Natural killer cell (primary cell): ENCODE results near the gene GUCY2C. TPM values are rescaled to one million over a fixed set of nuclear protein-coding genes. Genes with fewer than 3 reads are reported as not detected.
"Not testable (repeated sequence)": the region's sequence is repeated elsewhere in the genome, so short reads cannot be mapped to it uniquely, and the experiment has no call there.

Experiments used
- ATAC-seq, 3 donors: fragments of 150-1000 bp in 2 of 3; fragments of 200-7000 bp in 1 of 3; cut with Tn5 transposase; 1 replicate in 1 of 3; 2 replicates in 2 of 3; pipeline ENCODE4 v1.10.0; 2021; ENCODE audit warnings: mild to moderate bottlenecking in 2 of 3, moderate library complexity in 2 of 3
- DNase-seq, 2 donors: peaks; one replicate each; pipeline versions ENCODE4 v3.0.0 to v3.0.0-alpha.2; 2013 to 2021; ENCODE audit warnings: mixed read lengths in 1 of 2
- H3K27ac ChIP-seq: one replicate; pipeline ENCODE4 v1.5.1; 2013; ENCODE audit warnings: mild to moderate bottlenecking, low read length
- H3K27me3 ChIP-seq: one replicate; pipeline ENCODE4 v1.6.1; 2013; ENCODE audit warnings: low read length; ENCODE audit not compliant: control insufficient read depth, insufficient read depth
- H3K36me3 ChIP-seq: one replicate; pipeline ENCODE4 v1.6.1; 2013; ENCODE audit warnings: low read length; ENCODE audit not compliant: control insufficient read depth, insufficient read depth
- H3K4me1 ChIP-seq: one replicate; pipeline ENCODE4 v1.6.1; 2013; ENCODE audit warnings: low read length; ENCODE audit not compliant: control insufficient read depth, insufficient read depth
- H3K4me3 ChIP-seq: one replicate; pipeline ENCODE4 v1.5.1; 2013; ENCODE audit warnings: low read length
- H3K9me3 ChIP-seq: one replicate; pipeline ENCODE4 v1.6.1; 2013; ENCODE audit warnings: low read length; ENCODE audit not compliant: control insufficient read depth, insufficient read depth
- H3K27ac Mint-ChIP-seq, 2 donors: one replicate each; pipeline ENCODE4 v1.8.0; 2022; ENCODE audit warnings: mild to moderate bottlenecking in 2 of 2, mixed read lengths in 2 of 2, moderate library complexity in 1 of 2
- H3K27me3 Mint-ChIP-seq, 2 donors: one replicate each; pipeline ENCODE4 v1.8.0; 2022; ENCODE audit warnings: low read depth in 2 of 2, mixed read lengths in 2 of 2
- H3K36me3 Mint-ChIP-seq: one replicate; pipeline ENCODE4 v1.8.0; 2022; ENCODE audit warnings: mixed read lengths
- H3K4me1 Mint-ChIP-seq, 2 donors: one replicate each; pipeline ENCODE4 v1.8.0; 2022; ENCODE audit warnings: mixed read lengths in 2 of 2
- H3K4me3 Mint-ChIP-seq: one replicate; pipeline ENCODE4 v1.8.0; 2022; ENCODE audit warnings: mild to moderate bottlenecking, moderate library complexity, mixed read lengths
- H3K9me3 Mint-ChIP-seq, 2 donors: one replicate each; pipeline ENCODE4 v1.8.0; 2022; ENCODE audit warnings: mixed read lengths in 2 of 2
- WGBS: methylation state at CpG from one replicate; pipeline ENCODE4 v1.1.7; 2013; ENCODE audit warnings: missing lambda C conversion rate; ENCODE audit not compliant: insufficient coverage; 5-methylcytosine and 5-hydroxymethylcytosine counted together
- intact Hi-C: fragments of 100-400 bp; cut with micrococcal nuclease; formaldehyde crosslinking; loops from one replicate; pipeline ENCODE4 v1.14.2; 2022
- total RNA-seq, 4 donors: library from RNA; stranded (reverse); fragments of 120-200 nt in 1 of 4; gene quantifications; one replicate each; pipeline versions ENCODE4 v1.2.3 to v1.2.4, GENCODE V29; 2013 to 2022
- TF ChIP-seq, protein P1 (sequence below): fragments of 200-600 bp; IDR thresholded peaks from one replicate; pipeline ENCODE4 v1.8.0; 2022; ENCODE audit warnings: antibody characterized with exemption

The GUCY2C gene
- total RNA-seq = not detected
- 0.14 TPM for total RNA-seq (2013)

GRCh38 chr12:14696265-14696741 is at the start of gene GUCY2C:
TSS of gene GUCY2C (minus strand) at chr12:14696599. CDS start at chr12:14696448, 151 bp downstream.
- no peaks in the 10 kb centered on the region for H3K4me1 ChIP-seq
- no peaks in the 10 kb centered on the region for H3K9me3 ChIP-seq
- H3K4me3 Mint-ChIP-seq = no peak within 1 kb of the TSS
- no peaks in the 10 kb centered on the region for H3K27me3 ChIP-seq
- peaks cover 17 to 37% of the 10 kb centered on the region in 2 donors for H3K27me3 Mint-ChIP-seq
- intact Hi-C loops = no loop called here
- H3K27ac Mint-ChIP-seq = no peak within 1 kb of the TSS
- no peaks in the 10 kb centered on the region for H3K36me3 Mint-ChIP-seq
- TF ChIP-seq, protein P1, sequence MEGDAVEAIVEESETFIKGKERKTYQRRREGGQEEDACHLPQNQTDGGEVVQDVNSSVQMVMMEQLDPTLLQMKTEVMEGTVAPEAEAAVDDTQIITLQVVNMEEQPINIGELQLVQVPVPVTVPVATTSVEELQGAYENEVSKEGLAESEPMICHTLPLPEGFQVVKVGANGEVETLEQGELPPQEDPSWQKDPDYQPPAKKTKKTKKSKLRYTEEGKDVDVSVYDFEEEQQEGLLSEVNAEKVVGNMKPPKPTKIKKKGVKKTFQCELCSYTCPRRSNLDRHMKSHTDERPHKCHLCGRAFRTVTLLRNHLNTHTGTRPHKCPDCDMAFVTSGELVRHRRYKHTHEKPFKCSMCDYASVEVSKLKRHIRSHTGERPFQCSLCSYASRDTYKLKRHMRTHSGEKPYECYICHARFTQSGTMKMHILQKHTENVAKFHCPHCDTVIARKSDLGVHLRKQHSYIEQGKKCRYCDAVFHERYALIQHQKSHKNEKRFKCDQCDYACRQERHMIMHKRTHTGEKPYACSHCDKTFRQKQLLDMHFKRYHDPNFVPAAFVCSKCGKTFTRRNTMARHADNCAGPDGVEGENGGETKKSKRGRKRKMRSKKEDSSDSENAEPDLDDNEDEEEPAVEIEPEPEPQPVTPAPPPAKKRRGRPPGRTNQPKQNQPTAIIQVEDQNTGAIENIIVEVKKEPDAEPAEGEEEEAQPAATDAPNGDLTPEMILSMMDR = no peak
- WGBS = 88% methylated on average over 8 of the region's 8 CpGs
- ATAC-seq (no peak), DNase-seq (no peak)
- H3K9me3 Mint-ChIP-seq = no peaks in the 10 kb centered on the region
- no peak within 1 kb of the TSS for H3K27ac ChIP-seq
- no peak within 1 kb of the TSS for H3K4me3 ChIP-seq
- H3K4me1 Mint-ChIP-seq = peaks cover 0 to 5% of the 10 kb centered on the region in 2 donors
- H3K36me3 ChIP-seq = no peaks in the 10 kb centered on the region

- H3K27ac Mint-ChIP-seq = no peak overlapping the region
- Histone ChIP-seq H3K27ac (no peak overlapping the region), H3K27me3 (no peaks in the 10 kb centered on the region), H3K36me3 (no peaks in the 10 kb centered on the region), H3K4me1 (no peaks in the 10 kb centered on the region), H3K4me3 (no peak overlapping the region), H3K9me3 (peaks cover 4% of the 10 kb centered on the region)
- no peak overlapping the region for H3K4me3 Mint-ChIP-seq
- peaks cover 18% of the 10 kb centered on the region for H3K36me3 Mint-ChIP-seq
- TF ChIP-seq, protein P1 = no peak
- peaks cover 0 to 20% of the 10 kb centered on the region in 2 donors for H3K4me1 Mint-ChIP-seq
- no peaks in the 10 kb centered on the region for H3K27me3 Mint-ChIP-seq
- intact Hi-C loops = no loop called here
- DNase-seq (no peak), ATAC-seq (no peak)
- peaks cover 0 to 3% of the 10 kb centered on the region in 2 donors for H3K9me3 Mint-ChIP-seq
- 100% methylated on average over 1 of the region's 1 CpG for WGBS
Measured at GRCh38 chr12:14743061-14743460, 46.7 kb upstream of the GUCY2C start.

DNA sequence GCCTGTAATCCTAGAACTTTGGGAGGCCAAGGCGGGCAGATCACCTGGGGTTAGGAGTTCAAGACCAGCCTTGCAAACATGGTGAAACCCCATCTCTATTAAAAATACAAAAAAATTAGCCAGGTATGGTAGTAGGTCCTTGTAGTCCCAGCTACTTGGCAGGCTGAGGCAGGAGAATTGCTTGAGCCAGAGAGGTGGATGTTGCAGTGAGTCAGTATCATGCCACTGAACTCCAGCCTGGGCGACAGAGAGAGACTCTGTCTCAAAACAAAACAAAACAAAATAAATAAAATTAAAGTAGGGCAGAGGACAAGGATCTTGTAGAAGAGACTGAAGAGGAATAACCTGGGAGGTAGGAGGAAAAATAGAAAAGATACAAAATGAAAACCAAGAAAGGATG is 45.5 kb upstream of the GUCY2C start:
- Mint-ChIP-seq H3K9me3 (peaks cover 0 to 3% of the 10 kb centered on the region in 2 donors), H3K27ac (no peak overlapping the region), H3K36me3 (peaks cover 18% of the 10 kb centered on the region), H3K27me3 (no peaks in the 10 kb centered on the region), H3K4me1 (peaks cover 0 to 16% of the 10 kb centered on the region in 2 donors), H3K4me3 (no peak overlapping the region)
- TF ChIP-seq, protein P1 = no peak
- 100% methylated on average over 1 of the region's 2 CpGs for WGBS
- Histone ChIP-seq H3K27me3 (no peaks in the 10 kb centered on the region), H3K4me3 (no peak overlapping the region), H3K27ac (no peak overlapping the region), H3K36me3 (no peaks in the 10 kb centered on the region), H3K9me3 (peaks cover 4% of the 10 kb centered on the region), H3K4me1 (no peaks in the 10 kb centered on the region)
- intact Hi-C loops = no loop called here
- no peak for ATAC-seq
- DNase-seq = no peak

- Histone ChIP-seq H3K4me1 (no peaks in the 10 kb centered on the region), H3K4me3 (no peak overlapping the region), H3K36me3 (no peaks in the 10 kb centered on the region), H3K27me3 (no peaks in the 10 kb centered on the region), H3K9me3 (peaks cover 4% of the 10 kb centered on the region), H3K27ac (no peak overlapping the region)
- Mint-ChIP-seq H3K36me3 (peaks cover 18% of the 10 kb centered on the region), H3K9me3 (peaks cover 0 to 3% of the 10 kb centered on the region in 2 donors), H3K27ac (no peak overlapping the region), H3K4me3 (no peak overlapping the region), H3K4me1 (peaks cover 0 to 16% of the 10 kb centered on the region in 2 donors), H3K27me3 (no peaks in the 10 kb centered on the region)
- WGBS = 74% methylated on average over 3 of the region's 4 CpGs
- intact Hi-C loops = no loop called here
- no peak for DNase-seq
- TF ChIP-seq, protein P1 = no peak
- ATAC-seq = no peak
Measured at GRCh38 chr12:14741153-14741552, 44.8 kb upstream of the GUCY2C start.

GRCh38 chr12:14736441-14736840 is 40.0 kb upstream of the GUCY2C start:
- intact Hi-C loops, H3K9me3 ChIP-seq, H3K36me3 Mint-ChIP-seq, H3K4me1 ChIP-seq, H3K4me1 Mint-ChIP-seq, H3K4me3 ChIP-seq, ATAC-seq, H3K27me3 ChIP-seq, H3K27me3 Mint-ChIP-seq, H3K27ac Mint-ChIP-seq, H3K4me3 Mint-ChIP-seq, DNase-seq, H3K27ac ChIP-seq, H3K9me3 Mint-ChIP-seq, H3K36me3 ChIP-seq: not testable (repeated sequence)
- WGBS = 95% methylated on average over 16 of the region's 16 CpGs
